Esophagus muscularis mucosa (tissue), 4 donors: ENCODE results near the gene CIT.

ENCODE experiments used
- CTCF ChIP-seq, 3 experiments: fragments of 200-600 bp in 2 of 3; fragments of 450-650 bp in 1 of 3; sonication (generic) in 2 of 3; IDR thresholded peaks; one replicate each; pipeline ENCODE4 v1.5.1; 2017 to 2019; ENCODE audit warnings: antibody characterized with exemption in 3 of 3, mild to moderate bottlenecking in 2 of 3, moderate library complexity in 1 of 3
- EP300 ChIP-seq: sonication (generic); formaldehyde crosslinking; IDR thresholded peaks from one replicate; pipeline ENCODE4 v1.6.1; 2017; ENCODE audit warnings: antibody characterized with exemption
- POLR2A ChIP-seq: fragments of 450-650 bp; IDR thresholded peaks from one replicate; pipeline ENCODE4 v1.6.1; 2017; ENCODE audit warnings: antibody characterized with exemption, moderate library complexity, mild to moderate bottlenecking, low read depth
- POLR2AphosphoS5 ChIP-seq, 2 donors: sonication (generic); formaldehyde crosslinking; IDR thresholded peaks; one replicate each; pipeline ENCODE4 v1.6.1; 2017; ENCODE audit warnings: antibody characterized with exemption in 2 of 2

GRCh38 chr12:119672194-119672593, 204.9 kb downstream of the CIT start:
- TF ChIP-seq CTCF (IDR thresholded peaks at IDR 0.05) (no peak), POLR2A (no peak), EP300 (no peak), POLR2AphosphoS5 (IDR thresholded peaks at IDR 0.05) (no peak)
